ENCODE results near the gene OR2F1.

The OR2F1 gene

DNA sequence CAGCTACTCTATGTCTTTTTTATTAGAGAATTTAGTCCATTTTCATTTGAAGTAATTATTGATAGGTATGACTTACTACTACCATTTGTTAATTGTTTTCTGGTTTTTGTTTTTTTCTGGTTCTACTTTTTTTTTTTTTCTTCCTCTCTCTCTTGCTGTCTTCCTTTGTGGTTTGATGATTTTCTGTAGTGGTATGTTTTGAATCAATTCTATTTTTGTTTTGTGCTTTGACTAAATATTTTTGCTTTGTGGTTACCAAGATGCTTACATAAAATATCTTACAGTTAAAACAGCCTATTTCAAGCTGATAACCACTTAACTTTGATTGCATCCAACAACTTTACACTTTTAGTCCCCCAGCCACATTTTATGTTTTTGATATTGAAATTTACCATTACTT, 22.9 kb upstream of the OR2F1 start:
- no peak for ATAC-seq
- TF ChIP-seq BACH2 (CRISPR knock-in tag; IDR thresholded peaks at IDR 0.05; ENCODE audit: borderline replicate concordance) (no peak), ZNF70 (CRISPR knock-in tag; IDR thresholded peaks at IDR 0.05) (no peak), ZNF8 (CRISPR knock-in tag; IDR thresholded peaks at IDR 0.05) (no peak), GLIS3 (CRISPR knock-in tag; IDR thresholded peaks at IDR 0.05) (no peak), TCF4 (CRISPR knock-in tag; IDR thresholded peaks at IDR 0.05; ENCODE audit: borderline replicate concordance) (no peak), ZFP3 (CRISPR knock-in tag; IDR thresholded peaks at IDR 0.05) (no peak), ARNTL (CRISPR knock-in tag; IDR thresholded peaks at IDR 0.05; ENCODE audit: borderline replicate concordance, low read depth) (no peak), ZNF565 (CRISPR knock-in tag; conservative IDR thresholded peaks at IDR 0.05; ENCODE audit: low read depth) (no peak), ZFP30 (CRISPR knock-in tag; IDR thresholded peaks at IDR 0.05) (no peak), ESRRG (CRISPR knock-in tag; IDR thresholded peaks at IDR 0.05) (no peak)
- TF ChIP-seq, protein P1, sequence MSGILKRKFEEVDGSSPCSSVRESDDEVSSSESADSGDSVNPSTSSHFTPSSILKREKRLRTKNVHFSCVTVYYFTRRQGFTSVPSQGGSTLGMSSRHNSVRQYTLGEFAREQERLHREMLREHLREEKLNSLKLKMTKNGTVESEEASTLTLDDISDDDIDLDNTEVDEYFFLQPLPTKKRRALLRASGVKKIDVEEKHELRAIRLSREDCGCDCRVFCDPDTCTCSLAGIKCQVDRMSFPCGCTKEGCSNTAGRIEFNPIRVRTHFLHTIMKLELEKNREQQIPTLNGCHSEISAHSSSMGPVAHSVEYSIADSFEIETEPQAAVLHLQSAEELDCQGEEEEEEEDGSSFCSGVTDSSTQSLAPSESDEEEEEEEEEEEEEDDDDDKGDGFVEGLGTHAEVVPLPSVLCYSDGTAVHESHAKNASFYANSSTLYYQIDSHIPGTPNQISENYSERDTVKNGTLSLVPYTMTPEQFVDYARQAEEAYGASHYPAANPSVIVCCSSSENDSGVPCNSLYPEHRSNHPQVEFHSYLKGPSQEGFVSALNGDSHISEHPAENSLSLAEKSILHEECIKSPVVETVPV (CRISPR knock-in tag; IDR thresholded peaks at IDR 0.05) = no peak
- TF ChIP-seq, protein P2, sequence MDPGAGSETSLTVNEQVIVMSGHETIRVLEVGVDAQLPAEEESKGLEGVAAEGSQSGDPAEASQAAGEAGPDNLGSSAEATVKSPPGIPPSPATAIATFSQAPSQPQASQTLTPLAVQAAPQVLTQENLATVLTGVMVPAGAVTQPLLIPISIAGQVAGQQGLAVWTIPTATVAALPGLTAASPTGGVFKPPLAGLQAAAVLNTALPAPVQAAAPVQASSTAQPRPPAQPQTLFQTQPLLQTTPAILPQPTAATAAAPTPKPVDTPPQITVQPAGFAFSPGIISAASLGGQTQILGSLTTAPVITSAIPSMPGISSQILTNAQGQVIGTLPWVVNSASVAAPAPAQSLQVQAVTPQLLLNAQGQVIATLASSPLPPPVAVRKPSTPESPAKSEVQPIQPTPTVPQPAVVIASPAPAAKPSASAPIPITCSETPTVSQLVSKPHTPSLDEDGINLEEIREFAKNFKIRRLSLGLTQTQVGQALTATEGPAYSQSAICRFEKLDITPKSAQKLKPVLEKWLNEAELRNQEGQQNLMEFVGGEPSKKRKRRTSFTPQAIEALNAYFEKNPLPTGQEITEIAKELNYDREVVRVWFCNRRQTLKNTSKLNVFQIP (CRISPR knock-in tag; IDR thresholded peaks at IDR 0.05; ENCODE audit: borderline replicate concordance, low read depth) = no peak
- TF ChIP-seq, protein P3, sequence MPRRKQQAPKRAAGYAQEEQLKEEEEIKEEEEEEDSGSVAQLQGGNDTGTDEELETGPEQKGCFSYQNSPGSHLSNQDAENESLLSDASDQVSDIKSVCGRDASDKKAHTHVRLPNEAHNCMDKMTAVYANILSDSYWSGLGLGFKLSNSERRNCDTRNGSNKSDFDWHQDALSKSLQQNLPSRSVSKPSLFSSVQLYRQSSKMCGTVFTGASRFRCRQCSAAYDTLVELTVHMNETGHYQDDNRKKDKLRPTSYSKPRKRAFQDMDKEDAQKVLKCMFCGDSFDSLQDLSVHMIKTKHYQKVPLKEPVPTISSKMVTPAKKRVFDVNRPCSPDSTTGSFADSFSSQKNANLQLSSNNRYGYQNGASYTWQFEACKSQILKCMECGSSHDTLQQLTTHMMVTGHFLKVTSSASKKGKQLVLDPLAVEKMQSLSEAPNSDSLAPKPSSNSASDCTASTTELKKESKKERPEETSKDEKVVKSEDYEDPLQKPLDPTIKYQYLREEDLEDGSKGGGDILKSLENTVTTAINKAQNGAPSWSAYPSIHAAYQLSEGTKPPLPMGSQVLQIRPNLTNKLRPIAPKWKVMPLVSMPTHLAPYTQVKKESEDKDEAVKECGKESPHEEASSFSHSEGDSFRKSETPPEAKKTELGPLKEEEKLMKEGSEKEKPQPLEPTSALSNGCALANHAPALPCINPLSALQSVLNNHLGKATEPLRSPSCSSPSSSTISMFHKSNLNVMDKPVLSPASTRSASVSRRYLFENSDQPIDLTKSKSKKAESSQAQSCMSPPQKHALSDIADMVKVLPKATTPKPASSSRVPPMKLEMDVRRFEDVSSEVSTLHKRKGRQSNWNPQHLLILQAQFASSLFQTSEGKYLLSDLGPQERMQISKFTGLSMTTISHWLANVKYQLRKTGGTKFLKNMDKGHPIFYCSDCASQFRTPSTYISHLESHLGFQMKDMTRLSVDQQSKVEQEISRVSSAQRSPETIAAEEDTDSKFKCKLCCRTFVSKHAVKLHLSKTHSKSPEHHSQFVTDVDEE (CRISPR knock-in tag; IDR thresholded peaks at IDR 0.05) = no peak
- TF ChIP-seq, protein P4, sequence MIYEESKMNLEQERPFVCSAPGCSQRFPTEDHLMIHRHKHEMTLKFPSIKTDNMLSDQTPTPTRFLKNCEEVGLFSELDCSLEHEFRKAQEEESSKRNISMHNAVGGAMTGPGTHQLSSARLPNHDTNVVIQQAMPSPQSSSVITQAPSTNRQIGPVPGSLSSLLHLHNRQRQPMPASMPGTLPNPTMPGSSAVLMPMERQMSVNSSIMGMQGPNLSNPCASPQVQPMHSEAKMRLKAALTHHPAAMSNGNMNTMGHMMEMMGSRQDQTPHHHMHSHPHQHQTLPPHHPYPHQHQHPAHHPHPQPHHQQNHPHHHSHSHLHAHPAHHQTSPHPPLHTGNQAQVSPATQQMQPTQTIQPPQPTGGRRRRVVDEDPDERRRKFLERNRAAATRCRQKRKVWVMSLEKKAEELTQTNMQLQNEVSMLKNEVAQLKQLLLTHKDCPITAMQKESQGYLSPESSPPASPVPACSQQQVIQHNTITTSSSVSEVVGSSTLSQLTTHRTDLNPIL (CRISPR knock-in tag; IDR thresholded peaks at IDR 0.05; ENCODE audit: low read depth) = no peak

DNA sequence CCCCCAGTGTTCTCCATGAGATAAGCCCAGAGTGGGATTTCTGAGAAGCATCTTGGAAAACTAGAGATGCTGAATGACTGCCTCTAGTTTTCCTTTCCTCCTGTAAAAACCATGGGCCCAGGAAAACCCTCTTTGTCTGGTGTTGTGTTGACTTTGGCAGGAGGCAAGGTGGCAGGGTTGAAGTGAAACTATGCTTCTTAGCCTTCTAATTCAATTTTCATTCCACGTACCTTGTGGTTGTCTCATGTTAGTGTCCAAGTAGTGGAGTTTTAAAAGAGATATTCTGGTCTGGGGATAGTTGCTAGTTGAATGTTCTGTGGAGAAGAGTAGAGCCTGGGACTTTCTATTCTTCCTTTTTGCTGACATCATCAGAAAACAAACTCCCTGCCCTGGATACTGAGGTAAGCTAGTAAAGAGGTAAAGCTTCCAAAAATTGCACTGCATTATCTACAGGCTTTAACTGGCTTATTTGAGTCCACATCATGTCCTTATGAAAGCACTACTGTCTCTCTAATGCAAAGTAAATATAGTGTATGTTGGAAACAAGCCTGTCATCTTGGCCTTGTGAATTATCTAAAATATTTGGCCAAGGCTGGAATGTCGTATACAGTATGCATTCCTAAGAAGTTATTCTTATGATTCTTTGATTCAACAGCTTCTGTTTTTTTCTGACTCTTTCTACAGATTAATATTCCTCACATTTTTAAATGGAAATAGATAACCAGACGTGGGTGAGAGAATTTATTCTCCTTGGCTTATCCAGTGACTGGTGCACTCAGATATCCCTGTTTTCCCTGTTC, 19.9 kb upstream of the OR2F1 start, which contains the start of gene OR2F2:
Gene OR2F2, plus strand, starts transcription at position 708 of the 800 bp plus-strand sequence. Its CDS starts 0 bp downstream, at position 708.
- peak; percentile 72 for ATAC-seq
- TF ChIP-seq TCF4 (CRISPR knock-in tag; IDR thresholded peaks at IDR 0.05; ENCODE audit: borderline replicate concordance) = no peak
- TF ChIP-seq, protein P1 (CRISPR knock-in tag; IDR thresholded peaks at IDR 0.05) = no peak
- TF ChIP-seq RARB (CRISPR knock-in tag; IDR thresholded peaks at IDR 0.05) = peak; percentile 15; the same call in 1 of the 2 replicates
- TF ChIP-seq TOX (CRISPR knock-in tag; IDR thresholded peaks at IDR 0.05; ENCODE audit: borderline replicate concordance) = no peak

DNA sequence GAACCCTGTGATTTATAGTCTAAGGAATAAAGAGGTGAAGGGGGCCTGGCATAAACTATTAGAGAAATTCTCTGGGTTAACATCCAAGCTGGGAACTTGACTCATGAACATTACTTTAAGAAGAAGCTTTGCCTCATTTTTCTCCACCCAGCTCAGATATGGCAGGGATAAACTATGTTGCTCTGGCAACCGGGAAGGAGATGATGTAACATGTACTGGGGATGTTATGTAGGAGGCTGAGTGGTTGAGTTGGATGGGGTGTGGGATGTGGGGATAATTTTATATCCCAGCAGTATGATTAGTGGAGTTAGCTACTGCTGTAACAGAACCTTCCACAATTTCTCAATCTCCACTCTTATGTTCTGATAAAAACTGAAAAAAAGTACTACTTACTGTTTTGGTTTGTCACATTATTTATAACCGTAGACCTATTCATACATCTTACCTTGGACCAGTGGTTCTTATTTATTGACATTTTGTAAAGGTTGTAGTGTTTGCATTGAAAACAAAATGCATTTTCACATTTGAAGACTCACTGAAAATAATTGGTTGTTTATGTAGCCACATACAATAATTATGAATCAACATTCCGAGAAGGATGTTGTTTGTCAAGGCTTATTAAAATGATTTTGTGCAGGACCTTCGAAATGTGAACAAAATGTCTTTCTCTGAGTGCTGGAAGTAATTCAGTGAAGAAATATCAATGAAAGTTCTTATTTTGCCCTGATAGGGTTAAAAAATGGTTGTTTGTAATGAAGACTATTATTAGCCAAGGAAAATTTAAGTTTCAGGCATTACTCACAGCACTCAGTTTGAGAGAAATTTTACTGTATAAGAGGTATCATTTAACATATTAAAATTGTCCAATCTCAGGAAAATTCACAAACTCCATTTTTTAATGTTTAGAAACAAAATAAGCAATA, 18.3 kb upstream of the OR2F1 start:
- peak; percentile 89 for ATAC-seq
- TF ChIP-seq ISL1 (CRISPR knock-in tag; IDR thresholded peaks at IDR 0.05) = no peak; the same call in 1 of the 2 replicates
- TF ChIP-seq RARB (CRISPR knock-in tag; IDR thresholded peaks at IDR 0.05) = no peak
- peak; percentile 75; the same call in 1 of the 2 replicates for TF ChIP-seq ZC3H10 (CRISPR knock-in tag; IDR thresholded peaks at IDR 0.05)
- TF ChIP-seq TCF4 (CRISPR knock-in tag; IDR thresholded peaks at IDR 0.05; ENCODE audit: borderline replicate concordance) = no peak
- TF ChIP-seq TOX (CRISPR knock-in tag; IDR thresholded peaks at IDR 0.05; ENCODE audit: borderline replicate concordance) = peak; percentile 84
